Astrocyte (in vitro differentiated cells and primary cell): Measurements from ENCODE around the gene TRANK1. TPM values are rescaled to one million over a fixed set of nuclear protein-coding genes. Genes with fewer than 3 reads are reported as not detected.

ENCODE experiments used
- DNase-seq: peaks from one replicate; pipeline ENCODE4 v3.0.0-alpha.2; 2010; ENCODE audit warnings: low read depth
- FAIRE-seq: peaks from 2 replicates; lab custom pipeline; 2011; peaks lifted over from hg19 to GRCh38; lab: Jason Lieb, UNC
- H2AFZ ChIP-seq: 2 replicates; pipeline ENCODE4 v1.6.0; 2012; ENCODE audit warnings: low read depth, low read length, inconsistent platforms
- H3K27ac ChIP-seq: 2 replicates; pipeline ENCODE4 v1.5.1; 2011; ENCODE audit warnings: low read depth, low read length, inconsistent platforms
- H3K27me3 ChIP-seq: 2 replicates; pipeline ENCODE4 v1.6.0; 2011; ENCODE audit warnings: low read length, inconsistent platforms; ENCODE audit not compliant: insufficient read depth
- H3K36me3 ChIP-seq: 2 replicates; pipeline ENCODE4 v1.5.1; 2011; ENCODE audit warnings: low read length, inconsistent platforms; ENCODE audit not compliant: insufficient read depth
- H3K4me1 ChIP-seq: 2 replicates; pipeline ENCODE4 v1.5.1; 2011; ENCODE audit warnings: low read length, inconsistent platforms; ENCODE audit not compliant: insufficient read depth
- H3K4me2 ChIP-seq: 2 replicates; pipeline ENCODE4 v1.6.0; 2012; ENCODE audit warnings: low read length, inconsistent platforms
- H3K4me3 ChIP-seq: 2 replicates; pipeline ENCODE4 v1.5.1; 2011; ENCODE audit warnings: low read depth, mild to moderate bottlenecking, low read length, inconsistent platforms; ENCODE audit not compliant: insufficient read depth
- H3K79me2 ChIP-seq: 2 replicates; pipeline ENCODE4 v1.6.0; 2012; ENCODE audit warnings: mild to moderate bottlenecking, low read length, inconsistent platforms; ENCODE audit not compliant: insufficient read depth
- H3K9ac ChIP-seq: 2 replicates; pipeline ENCODE4 v1.6.0; 2012; ENCODE audit warnings: mild to moderate bottlenecking, low read length, inconsistent platforms
- H3K9me3 ChIP-seq: 2 replicates; pipeline ENCODE4 v1.5.1; 2012; ENCODE audit warnings: low read depth, mild to moderate bottlenecking, low read length, inconsistent platforms; ENCODE audit not compliant: insufficient read depth
- H4K20me1 ChIP-seq: 2 replicates; pipeline ENCODE4 v1.6.0; 2012; ENCODE audit warnings: low read length, inconsistent platforms; ENCODE audit not compliant: insufficient read depth
- H3K27ac Mint-ChIP-seq: one replicate; pipeline ENCODE4 v1.8.0; 2021; ENCODE audit warnings: mild to moderate bottlenecking, mixed read lengths; ENCODE audit not compliant: unreplicated experiment
- H3K27me3 Mint-ChIP-seq: one replicate; pipeline ENCODE4 v1.8.0; 2021; ENCODE audit warnings: low read depth, mixed read lengths; ENCODE audit not compliant: unreplicated experiment
- H3K36me3 Mint-ChIP-seq: one replicate; pipeline ENCODE4 v1.8.0; 2021; ENCODE audit warnings: low read depth, mixed read lengths; ENCODE audit not compliant: unreplicated experiment
- H3K4me1 Mint-ChIP-seq: one replicate; pipeline ENCODE4 v1.8.0; 2021; ENCODE audit warnings: low read depth, mixed read lengths; ENCODE audit not compliant: unreplicated experiment
- H3K4me3 Mint-ChIP-seq: one replicate; pipeline ENCODE4 v1.8.0; 2021; ENCODE audit warnings: mild to moderate bottlenecking, moderate library complexity, mixed read lengths; ENCODE audit not compliant: unreplicated experiment
- H3K9me3 Mint-ChIP-seq: one replicate; pipeline ENCODE4 v1.8.0; 2021; ENCODE audit warnings: mild to moderate bottlenecking, mixed read lengths; ENCODE audit not compliant: unreplicated experiment
- EZH2 ChIP-seq: IDR thresholded peaks from 2 replicates; pipeline ENCODE4 v1.6.1; 2012; ENCODE audit warnings: mild to moderate bottlenecking, low read length, inconsistent platforms; ENCODE audit not compliant: insufficient read depth
- total RNA-seq: library from RNA; stranded (reverse); gene quantifications from 2 replicates; pipeline ENCODE4 v1.2.1, GENCODE V29; 2021
- TF ChIP-seq, protein P1 (sequence below): IDR thresholded peaks from 2 replicates; pipeline ENCODE4 v1.5.1; 2011; ENCODE audit warnings: low read depth, mild to moderate bottlenecking, inconsistent platforms, low read length, moderate library complexity; ENCODE audit not compliant: insufficient read depth

TRANK1 gene
- total RNA-seq, 1 donor from 2014 or later = 5.6 TPM

- Histone ChIP-seq H3K9ac (peak within 1 kb of the TSS; percentile 94), H4K20me1 (peaks cover 45% of the 10 kb centered on the region), H3K4me2 (peak within 1 kb of the TSS; percentile 95), H3K27ac (peak within 1 kb of the TSS; percentile 99), H3K79me2 (peaks cover 75% of the 10 kb centered on the region), H2AFZ (peak within 1 kb of the TSS; percentile 89), H3K36me3 (peaks cover 17% of the 10 kb centered on the region), H3K27me3 (no peaks in the 10 kb centered on the region), H3K4me1 (peaks cover 21% of the 10 kb centered on the region), H3K4me3 (peak within 1 kb of the TSS; percentile 89), H3K9me3 (no peaks in the 10 kb centered on the region)
- TF ChIP-seq, protein P1, sequence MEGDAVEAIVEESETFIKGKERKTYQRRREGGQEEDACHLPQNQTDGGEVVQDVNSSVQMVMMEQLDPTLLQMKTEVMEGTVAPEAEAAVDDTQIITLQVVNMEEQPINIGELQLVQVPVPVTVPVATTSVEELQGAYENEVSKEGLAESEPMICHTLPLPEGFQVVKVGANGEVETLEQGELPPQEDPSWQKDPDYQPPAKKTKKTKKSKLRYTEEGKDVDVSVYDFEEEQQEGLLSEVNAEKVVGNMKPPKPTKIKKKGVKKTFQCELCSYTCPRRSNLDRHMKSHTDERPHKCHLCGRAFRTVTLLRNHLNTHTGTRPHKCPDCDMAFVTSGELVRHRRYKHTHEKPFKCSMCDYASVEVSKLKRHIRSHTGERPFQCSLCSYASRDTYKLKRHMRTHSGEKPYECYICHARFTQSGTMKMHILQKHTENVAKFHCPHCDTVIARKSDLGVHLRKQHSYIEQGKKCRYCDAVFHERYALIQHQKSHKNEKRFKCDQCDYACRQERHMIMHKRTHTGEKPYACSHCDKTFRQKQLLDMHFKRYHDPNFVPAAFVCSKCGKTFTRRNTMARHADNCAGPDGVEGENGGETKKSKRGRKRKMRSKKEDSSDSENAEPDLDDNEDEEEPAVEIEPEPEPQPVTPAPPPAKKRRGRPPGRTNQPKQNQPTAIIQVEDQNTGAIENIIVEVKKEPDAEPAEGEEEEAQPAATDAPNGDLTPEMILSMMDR = no peak
- no peak for TF ChIP-seq EZH2
- no peaks in the 10 kb centered on the region for H3K9me3 Mint-ChIP-seq
- DNase-seq = no peak
- no peak within 1 kb of the TSS for H3K27ac Mint-ChIP-seq
- H3K4me3 Mint-ChIP-seq = no peak within 1 kb of the TSS
- FAIRE-seq = no peak
- peaks cover 9% of the 10 kb centered on the region for H3K36me3 Mint-ChIP-seq
- peaks cover 16% of the 10 kb centered on the region for H3K4me1 Mint-ChIP-seq
- H3K27me3 Mint-ChIP-seq = no peaks in the 10 kb centered on the region
Measured at GRCh38 chr3:36992806-36993325, 48.0 kb upstream of the TRANK1 start, which contains the start of gene EPM2AIP1. Gene EPM2AIP1 (minus strand): TSS chr3:36993131. CDS start chr3:36993077, 54 bp downstream.

DNA sequence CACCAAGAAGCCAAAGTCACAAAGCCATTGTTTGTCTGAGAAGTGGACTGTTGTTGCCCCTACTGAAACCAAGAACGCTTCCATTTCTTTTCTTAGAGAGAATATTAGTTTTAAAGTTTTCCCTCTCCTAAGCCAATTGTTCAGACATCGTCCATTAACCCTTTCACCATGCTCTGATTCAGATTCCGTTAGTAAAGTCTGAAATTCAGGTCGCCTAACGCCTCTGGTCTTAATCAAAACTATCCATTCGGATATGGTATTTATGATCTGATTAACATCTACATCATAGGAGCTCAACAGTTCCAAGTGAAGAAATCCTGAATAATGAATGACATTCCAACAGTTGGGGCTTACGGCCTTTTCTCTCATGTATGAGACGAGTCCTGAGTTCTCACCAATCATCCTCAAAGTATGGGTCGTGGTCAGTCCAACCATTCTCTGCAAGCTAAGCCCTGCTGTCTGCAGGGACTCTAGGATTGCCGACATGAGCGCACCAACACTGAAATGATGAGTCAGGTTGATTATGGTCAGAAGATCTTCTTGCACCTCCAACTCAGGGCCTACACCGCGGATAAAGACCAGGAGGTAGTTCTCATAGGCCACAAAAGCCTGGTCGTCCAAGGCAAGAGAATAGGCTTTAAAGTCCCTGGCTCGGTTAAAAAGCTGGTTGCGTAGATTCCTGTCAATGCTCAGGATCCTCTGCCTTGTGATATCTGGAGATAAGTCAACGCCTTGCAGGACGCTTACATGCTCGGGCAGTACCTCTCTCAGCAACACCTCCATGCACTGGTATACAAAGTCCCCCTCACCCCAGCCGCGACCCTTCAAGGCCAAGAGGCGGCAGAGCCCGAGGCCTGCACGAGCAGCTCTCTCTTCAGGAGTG is 47.3 kb upstream of the TRANK1 start:
- peak; percentile 77 for DNase-seq
- H4K20me1 ChIP-seq = peaks cover 50% of the 10 kb centered on the region

More for the DNA sequence above, 47.3 kb upstream of the TRANK1 start:
- Histone ChIP-seq H3K27me3 (no peaks in the 10 kb centered on the region), H3K4me3 (peak overlapping the region; percentile 89), H2AFZ (peak overlapping the region; percentile 86), H3K9ac (peak overlapping the region; percentile 93), H3K9me3 (no peaks in the 10 kb centered on the region), H3K4me2 (peak overlapping the region; percentile 86), H3K4me1 (peaks cover 21% of the 10 kb centered on the region), H3K27ac (peak overlapping the region; percentile 99), H3K36me3 (peaks cover 19% of the 10 kb centered on the region), H3K79me2 (peaks cover 73% of the 10 kb centered on the region)
- FAIRE-seq = no peak
- Mint-ChIP-seq H3K4me1 (peaks cover 16% of the 10 kb centered on the region), H3K36me3 (peaks cover 9% of the 10 kb centered on the region), H3K27ac (no peak overlapping the region), H3K27me3 (no peaks in the 10 kb centered on the region), H3K4me3 (no peak overlapping the region), H3K9me3 (no peaks in the 10 kb centered on the region)
- TF ChIP-seq, protein P1 = no peak
- no peak for TF ChIP-seq EZH2
